GM08714 (cell line): ENCODE measurements around the gene CREB3L2.

ENCODE experiments used
- H3K4me3 ChIP-seq: fragments of 200-500 bp; sonication (Bioruptor generic); 2 replicates; pipeline ENCODE4 v1.5.1; 2014; ENCODE audit warnings: mild to moderate bottlenecking, low read length, inconsistent platforms
- ZNF274 ChIP-seq: IDR thresholded peaks from 2 replicates; pipeline ENCODE4 v1.6.1; 2012; ENCODE audit warnings: mild to moderate bottlenecking, low read depth, low read length

CREB3L2 gene

DNA sequence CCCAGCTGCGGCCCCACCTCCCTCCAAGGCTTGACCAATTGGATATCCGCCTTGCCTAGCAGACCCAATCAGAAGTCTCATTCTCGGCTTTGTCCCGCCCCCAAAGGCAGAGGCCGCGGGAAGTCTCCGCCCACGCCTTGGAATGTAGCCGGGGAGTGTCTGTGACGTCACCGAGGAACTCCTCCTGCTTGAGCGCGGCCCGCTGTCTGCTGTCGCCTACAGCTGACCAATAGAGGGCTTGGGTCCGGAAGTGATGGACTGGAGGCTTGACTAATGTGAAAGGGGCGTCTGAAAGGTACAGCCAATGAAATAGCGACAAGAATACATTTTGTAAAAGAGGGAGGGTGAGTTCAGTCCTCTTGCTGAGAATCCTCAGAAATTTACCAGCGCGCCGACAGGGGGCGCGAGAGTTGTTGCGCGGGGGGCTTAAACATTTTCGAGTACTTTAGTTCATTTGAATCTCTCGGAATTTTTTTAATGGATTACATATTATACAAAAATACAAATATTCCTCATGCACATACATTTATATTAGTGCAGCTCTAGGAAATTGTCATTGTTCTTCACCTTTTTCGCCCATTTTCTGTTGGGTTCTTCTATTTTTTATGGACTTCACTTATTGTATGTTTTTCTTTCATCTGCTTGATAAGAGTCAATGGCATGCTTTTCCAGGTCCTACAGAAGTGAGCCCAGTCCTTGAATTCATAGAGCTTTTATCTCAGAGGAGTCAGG is 376 bp upstream of the CREB3L2 start:
- H3K4me3 ChIP-seq: peak overlapping the region; percentile 95
- no peak for TF ChIP-seq ZNF274

DNA sequence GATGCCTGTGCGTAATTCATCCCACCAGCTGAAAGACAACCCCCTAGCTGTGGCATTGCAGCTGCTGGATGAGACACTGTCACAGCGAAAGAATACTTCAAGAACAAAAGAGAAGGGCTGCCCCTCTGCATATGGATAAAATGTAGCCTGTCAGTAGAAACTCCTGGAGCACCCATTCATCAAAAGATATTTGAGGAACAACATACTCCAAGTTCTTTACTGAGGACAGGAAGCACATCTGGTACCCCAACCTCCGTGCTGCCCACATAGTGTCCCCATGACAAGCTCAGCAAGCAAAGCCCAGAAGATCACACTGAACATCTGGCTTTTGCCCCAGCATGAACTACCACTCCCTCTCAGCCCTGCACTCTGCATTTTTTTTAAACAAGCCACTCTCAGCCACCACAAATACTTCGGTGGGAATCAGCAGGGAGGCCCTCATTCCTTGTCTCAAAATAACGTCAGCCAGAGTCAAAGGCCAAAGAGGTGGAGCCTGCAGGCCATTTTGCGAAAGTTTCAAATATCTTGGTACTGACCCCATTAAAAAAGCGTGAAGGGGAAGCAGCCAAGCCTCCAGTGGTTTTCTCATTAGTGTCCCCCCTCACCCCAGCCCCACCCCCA is 1.7 kb downstream of the CREB3L2 start:
- no peak for TF ChIP-seq ZNF274
- peak overlapping the region; percentile 95 for H3K4me3 ChIP-seq

DNA sequence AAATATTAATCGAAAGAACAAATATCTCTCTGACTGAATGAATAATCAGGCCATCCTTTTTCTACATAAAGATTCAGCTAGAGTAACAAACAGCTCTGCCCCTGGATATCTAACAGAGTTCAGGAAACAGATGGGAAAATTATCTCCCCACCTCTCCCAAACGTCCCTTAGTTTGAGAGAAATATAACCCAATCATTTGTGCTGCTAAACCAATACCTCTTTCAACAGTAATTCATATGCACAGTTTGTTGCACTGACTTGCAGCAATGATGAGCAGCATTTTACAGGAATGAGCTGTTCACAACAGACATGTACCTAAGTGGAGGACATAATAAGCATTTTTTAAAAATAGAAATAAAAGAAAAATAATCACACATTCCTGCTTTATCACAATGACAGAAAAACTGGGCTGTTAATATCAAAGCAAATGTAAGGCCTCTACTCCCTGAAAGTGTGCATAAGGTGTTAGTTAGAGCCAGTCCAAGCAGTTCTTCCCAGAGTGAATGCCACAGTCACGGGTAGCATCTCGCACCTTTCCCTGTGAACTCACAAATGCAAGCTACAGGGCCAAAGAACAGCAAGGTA is 2.3 kb downstream of the CREB3L2 start:
- TF ChIP-seq ZNF274: no peak
- peak overlapping the region; percentile 95 for H3K4me3 ChIP-seq

DNA sequence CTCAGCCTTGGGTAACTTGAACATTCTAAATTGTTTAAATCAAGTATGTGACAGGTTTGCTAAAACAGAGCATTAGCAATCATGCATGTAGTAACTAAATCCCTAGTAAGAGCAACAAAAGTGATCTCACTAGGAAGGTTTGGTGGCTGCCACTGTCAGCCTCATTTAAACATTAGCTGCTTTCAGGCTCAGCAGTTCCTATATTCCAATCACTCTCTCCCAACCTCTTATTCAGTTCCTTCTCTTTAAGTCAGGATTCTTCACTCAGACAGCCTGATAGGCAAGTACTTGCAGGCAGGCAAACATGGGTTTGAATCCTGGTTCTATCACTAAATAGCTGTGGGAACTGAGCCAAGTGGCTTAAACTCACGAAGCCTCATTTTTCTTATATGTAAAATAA is 3.6 kb downstream of the CREB3L2 start:
- peak overlapping the region; percentile 17; the same call in 1 of the 2 replicates for H3K4me3 ChIP-seq
- TF ChIP-seq ZNF274: no peak

DNA sequence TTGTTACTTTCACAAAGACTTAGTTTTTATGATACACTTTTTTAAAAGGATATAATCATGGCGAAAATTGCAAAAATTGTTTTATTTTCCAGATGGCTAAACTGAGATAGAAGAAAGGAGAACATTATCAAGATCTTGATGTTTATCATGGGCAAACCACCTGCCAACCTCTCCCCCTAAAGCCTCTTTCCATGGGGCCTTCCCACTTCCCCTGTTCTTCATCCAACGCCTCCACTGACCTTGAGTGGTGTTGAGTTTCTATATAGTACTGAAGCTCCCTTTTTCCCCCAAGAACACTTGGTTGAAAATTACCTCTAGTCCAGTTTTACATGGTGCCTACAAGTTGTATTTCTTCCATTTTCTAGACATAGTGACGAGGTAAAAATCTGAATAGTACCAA is 5.0 kb downstream of the CREB3L2 start:
- no peak overlapping the region; the same call in 1 of the 2 replicates for H3K4me3 ChIP-seq

DNA sequence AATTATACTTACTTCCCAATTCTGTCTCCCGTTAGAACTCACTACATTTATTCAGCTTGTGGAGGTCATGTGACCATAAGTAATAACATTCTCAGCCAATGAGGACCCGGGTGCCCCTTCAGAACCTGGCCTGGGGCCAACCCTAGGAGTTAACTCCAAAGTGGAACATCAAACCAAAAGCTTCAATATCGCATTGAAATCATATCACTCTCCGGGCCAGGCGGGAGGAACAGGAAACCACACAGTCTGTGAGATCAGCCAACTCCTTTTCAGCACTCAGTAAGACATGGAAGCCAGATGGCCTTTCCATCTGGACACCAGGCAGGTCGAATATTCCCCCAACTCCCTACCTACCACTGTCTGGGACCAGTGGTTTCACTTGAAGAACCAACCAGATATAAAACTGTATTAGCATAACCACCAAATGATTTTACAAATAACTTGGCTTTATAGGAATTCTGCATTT is 5.5 kb downstream of the CREB3L2 start:
- H3K4me3 ChIP-seq: no peak overlapping the region; the same call in 1 of the 2 replicates
- TF ChIP-seq ZNF274: no peak

More for the DNA sequence above, 5.0 kb downstream of the CREB3L2 start:
- no peak for TF ChIP-seq ZNF274

DNA sequence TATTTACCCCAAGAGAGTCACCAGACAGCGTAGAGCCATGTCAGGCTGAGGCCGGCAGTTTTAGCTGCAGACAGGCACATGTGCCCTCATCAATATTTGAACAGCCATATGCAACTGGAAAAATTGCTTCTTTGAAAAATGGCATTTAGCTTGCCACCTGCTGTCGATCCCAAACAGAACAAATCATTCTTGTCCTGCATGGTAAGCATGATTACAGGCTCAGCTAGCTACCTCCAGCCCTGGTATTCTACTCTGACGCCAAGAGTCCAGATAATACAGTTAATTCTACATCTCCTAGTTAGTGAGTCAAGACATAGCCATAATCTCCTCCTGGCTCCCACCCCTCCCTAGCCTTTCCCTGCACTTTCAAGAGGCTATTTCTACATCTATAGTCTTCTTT is 7.7 kb downstream of the CREB3L2 start:
- TF ChIP-seq ZNF274: no peak
- H3K4me3 ChIP-seq: no peak overlapping the region

DNA sequence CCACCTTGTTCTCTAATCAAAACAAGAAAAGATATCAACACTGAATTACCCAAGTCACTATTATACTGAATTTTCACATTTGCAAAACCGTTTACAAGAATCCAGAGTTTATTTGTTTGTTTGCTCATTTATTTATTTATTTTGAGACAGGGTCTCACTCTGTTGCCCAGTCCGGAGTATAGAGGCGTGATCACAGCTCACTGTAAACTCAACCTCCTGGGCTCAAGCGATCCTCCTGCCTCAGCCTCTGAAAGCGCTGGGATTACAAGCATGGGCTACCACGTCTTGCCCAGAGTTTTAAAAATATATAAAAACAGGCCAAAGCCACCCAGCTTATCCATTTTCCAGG is 8.5 kb downstream of the CREB3L2 start:
- H3K4me3 ChIP-seq: no peak overlapping the region; the same call in 1 of the 2 replicates
- TF ChIP-seq ZNF274: no peak

DNA sequence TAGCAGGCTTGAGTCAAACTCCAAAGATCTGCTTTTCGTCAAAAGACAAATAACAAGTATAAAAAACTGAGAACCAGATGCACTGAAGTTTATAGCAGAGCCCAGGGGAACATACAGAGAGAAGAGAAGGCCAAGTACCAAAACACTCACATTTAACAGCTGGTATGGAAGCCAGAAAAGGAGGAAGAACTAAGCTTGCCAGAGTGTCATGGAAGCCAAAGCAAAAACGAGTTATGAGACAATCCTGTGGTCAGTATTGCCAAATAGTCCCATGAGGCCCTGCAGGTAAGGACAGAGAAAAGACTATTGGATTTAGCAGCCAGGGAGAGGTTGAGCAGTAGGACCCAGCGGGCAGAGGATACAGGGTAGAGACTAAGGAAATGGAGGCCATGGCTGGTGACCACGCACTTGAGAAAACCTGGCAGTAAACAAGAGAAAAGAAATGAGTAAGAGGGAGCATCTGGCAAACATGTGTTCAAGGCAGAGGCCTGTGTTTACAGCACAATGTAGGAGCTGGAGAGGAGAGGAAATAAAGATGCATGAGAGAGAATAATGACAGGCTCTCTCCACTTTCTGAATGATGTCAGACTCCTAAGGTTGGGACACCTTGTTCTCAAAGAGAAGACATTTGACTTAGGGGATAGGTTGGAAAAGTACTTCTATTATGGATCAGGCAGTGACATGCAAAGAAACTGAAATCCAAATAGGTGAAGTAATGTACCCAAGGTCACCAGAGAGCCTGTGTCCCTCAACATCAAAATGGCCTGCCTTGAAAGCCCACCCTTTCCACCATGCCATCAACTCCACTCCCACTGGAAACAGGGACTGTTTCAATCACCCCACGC is 9.1 kb downstream of the CREB3L2 start:
- H3K4me3 ChIP-seq: peak overlapping the region; percentile 3; the same call in 1 of the 2 replicates
- no peak for TF ChIP-seq ZNF274

DNA sequence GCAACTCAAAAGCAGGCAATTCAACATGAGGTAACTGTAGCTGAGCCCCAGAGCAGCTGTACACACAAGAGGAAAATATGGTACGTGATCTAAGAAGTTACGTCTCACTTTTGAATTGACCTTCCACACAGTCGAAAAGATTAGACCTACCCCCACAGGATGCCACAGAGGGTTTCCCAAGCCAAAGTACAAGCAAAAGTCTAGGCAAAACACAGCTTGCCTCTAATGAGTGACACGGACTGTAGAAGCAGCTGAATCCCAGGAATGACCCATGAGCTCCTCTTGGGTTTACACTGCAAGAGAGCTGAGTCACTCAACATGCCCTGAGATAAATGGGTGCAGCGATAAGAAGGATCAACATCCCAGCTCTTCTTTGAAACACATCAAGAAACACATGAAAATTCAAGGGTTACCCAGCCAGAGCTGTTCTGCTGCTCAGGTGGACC is 9.8 kb downstream of the CREB3L2 start:
- no peak overlapping the region; the same call in 1 of the 2 replicates for H3K4me3 ChIP-seq
- TF ChIP-seq ZNF274: no peak

DNA sequence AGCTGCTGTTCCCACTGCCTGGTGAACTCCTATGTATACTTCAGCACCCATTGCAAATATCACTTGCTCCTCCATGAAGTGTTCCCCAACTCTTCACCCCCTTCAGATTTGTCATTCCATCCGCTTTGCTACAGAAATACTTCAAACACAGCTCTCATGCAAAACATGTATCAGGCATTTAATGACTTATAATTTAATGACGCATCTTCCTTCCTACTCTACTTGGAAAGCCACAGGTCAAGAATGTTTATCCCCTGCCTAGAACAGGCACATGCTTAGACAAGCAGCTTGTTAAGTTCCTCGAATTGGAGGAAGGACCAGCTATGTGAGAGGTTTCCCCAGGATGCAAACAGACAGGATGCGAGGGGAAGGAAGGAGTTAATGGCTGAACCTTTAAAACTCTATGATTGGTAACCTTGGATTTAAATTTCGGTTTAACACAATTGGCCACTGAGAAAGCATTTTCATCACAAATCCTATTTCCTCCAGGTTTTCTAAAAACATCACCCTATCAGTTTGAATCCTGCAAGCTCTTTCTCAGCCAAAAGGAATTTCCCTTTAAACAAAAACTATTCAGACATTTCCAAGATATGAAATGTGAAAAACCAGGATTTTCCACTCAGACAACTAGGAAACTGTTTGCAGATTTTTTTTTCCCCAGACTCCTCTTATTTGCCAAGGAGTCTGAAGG is 11.5 kb downstream of the CREB3L2 start:
- no peak for TF ChIP-seq ZNF274

DNA sequence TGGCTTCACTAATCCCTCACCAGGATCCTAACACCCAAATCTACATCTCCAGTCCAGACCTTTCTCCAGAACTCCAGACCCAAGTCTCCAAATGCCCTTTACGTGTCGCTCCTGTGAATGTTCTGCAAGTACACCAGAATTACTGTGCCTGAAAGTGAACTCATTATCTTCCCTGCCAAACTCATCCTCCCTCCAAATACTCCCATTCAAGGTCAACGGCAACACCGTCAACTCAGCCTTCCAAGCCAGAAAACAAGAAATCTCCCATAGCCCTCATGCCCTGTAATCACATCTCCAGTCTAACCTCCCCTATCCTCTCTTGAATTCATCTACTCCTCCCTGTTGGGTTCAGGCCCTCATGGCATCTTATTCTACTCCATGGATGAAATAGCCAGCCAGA is 12.3 kb downstream of the CREB3L2 start:
- no peak overlapping the region for H3K4me3 ChIP-seq
- TF ChIP-seq ZNF274: no peak

More for the DNA sequence above, 11.5 kb downstream of the CREB3L2 start:
- H3K4me3 ChIP-seq: no peak overlapping the region

DNA sequence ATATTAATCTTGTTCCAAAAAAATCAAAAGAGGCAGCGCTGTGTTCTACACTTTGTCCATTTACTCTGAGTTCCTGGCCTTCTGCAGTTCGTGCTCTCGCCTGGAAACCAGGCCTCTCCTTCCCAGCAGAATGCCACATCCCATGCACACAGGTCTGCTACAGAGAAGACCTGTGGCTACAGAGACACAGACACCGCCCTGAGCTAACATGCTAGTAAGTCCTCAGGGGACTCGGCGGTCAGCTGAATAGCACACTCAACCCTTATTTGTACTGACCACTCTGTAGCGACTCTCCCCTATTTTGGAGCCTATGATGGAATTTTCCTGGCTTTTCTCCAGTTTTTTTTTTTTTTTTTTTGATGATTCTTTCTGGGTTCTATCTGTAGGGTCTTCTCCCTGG is 12.8 kb downstream of the CREB3L2 start:
- TF ChIP-seq ZNF274: no peak
- H3K4me3 ChIP-seq: no peak overlapping the region

DNA sequence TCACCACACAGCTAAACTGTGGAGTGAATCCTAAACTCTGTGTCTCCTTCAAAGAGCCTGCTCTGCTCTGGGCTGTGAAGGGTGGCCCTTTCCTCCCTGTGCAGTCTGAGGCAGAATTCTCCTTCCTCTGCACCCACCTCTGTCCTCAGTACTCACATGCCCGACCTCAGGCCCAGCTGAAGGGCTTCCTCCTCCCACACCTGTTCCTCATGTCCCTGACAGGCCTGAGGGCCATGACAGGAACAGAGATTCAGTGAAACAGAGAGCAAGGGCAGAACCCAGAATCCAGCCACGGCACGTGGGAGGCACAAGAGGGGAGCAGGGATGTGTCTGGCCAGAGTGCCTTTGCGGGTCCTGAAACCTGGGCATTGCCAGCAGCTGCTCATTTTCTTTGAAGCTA is 13.9 kb downstream of the CREB3L2 start:
- no peak for TF ChIP-seq ZNF274
- H3K4me3 ChIP-seq: no peak overlapping the region

DNA sequence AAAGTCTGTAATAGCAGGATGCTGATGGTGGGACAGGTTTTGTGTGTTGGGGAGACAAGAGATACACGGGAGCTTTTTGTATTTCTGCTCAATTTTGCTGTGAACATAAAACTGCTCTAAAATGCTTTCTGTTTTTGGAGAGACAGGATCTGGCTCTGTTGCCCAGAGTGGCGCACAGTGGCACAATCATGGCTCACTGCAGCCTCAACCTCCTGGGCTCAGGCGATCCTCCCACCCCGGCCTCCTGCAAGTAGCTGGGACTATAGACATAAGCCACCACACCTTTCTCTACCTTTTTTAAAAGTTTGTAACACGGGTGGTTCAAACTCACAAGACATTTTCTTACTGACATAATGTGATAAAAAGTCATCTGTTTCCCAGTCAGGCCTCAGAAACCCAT is 14.3 kb downstream of the CREB3L2 start:
- H3K4me3 ChIP-seq: no peak overlapping the region; the same call in 1 of the 2 replicates
- no peak for TF ChIP-seq ZNF274
